NCI-H1105 (cell line): ENCODE data around the gene KIF1A.
"Not testable (repeated sequence)": the region's sequence is repeated elsewhere in the genome, so short reads cannot be mapped to it uniquely, and the experiment has no call there.

ENCODE experiments used
- DNase-seq: peaks from one replicate; lab custom pipeline; 2025; lab: John Stamatoyannopoulos, UW

Gene KIF1A

GRCh38 chr2:240685771-240686371 is 134.1 kb downstream of the KIF1A start:
- DNase-seq, result no peak

- DNase-seq, result not testable (repeated sequence)
Observed at GRCh38 chr2:240683980-240684728, 135.9 kb downstream of the KIF1A start.

- not testable (repeated sequence) for DNase-seq
Observed at GRCh38 chr2:240683329-240683979, 136.6 kb downstream of the KIF1A start.

- DNase-seq, result not testable (repeated sequence)
Observed at GRCh38 chr2:240682431-240683224, 137.4 kb downstream of the KIF1A start, which contains the start of gene AQP12B. Gene AQP12B, minus strand, starts transcription at chr2:240682885. Its CDS starts 48 bp downstream, at chr2:240682837.

- DNase-seq, result not testable (repeated sequence)
Observed at GRCh38 chr2:240680185-240680584, 139.8 kb downstream of the KIF1A start.

- DNase-seq, result not testable (repeated sequence)
Observed at GRCh38 chr2:240678909-240679308, 141.1 kb downstream of the KIF1A start.

- not testable (repeated sequence) for DNase-seq
Observed at GRCh38 chr2:240678043-240678442, 142.0 kb downstream of the KIF1A start.

GRCh38 chr2:240675345-240675744 is 144.7 kb downstream of the KIF1A start:
- not testable (repeated sequence) for DNase-seq

GRCh38 chr2:240674461-240675184 is 145.4 kb downstream of the KIF1A start:
- DNase-seq, result not testable (repeated sequence)

- DNase-seq, result no peak
Observed at GRCh38 chr2:240672701-240673190, 147.3 kb downstream of the KIF1A start.

GRCh38 chr2:240672076-240672700 is 147.8 kb downstream of the KIF1A start:
- no peak for DNase-seq

- no peak for DNase-seq
Observed at GRCh38 chr2:240670950-240671349, 149.1 kb downstream of the KIF1A start.

- DNase-seq, result no peak
Observed at GRCh38 chr2:240670402-240670801, 149.6 kb downstream of the KIF1A start.

GRCh38 chr2:240664622-240665021 is 155.4 kb downstream of the KIF1A start:
- DNase-seq, result no peak
